HS-27A (cell line): ENCODE results near the gene OR4F17.
"Not testable (repeated sequence)": the region's sequence is repeated elsewhere in the genome, so short reads cannot be mapped to it uniquely, and the experiment has no call there.

Experiments
- DNase-seq: peaks from one replicate; pipeline ENCODE4 v3.0.0-alpha.2; 2012; ENCODE audit warnings: low read depth, missing footprints

OR4F17 gene

DNA sequence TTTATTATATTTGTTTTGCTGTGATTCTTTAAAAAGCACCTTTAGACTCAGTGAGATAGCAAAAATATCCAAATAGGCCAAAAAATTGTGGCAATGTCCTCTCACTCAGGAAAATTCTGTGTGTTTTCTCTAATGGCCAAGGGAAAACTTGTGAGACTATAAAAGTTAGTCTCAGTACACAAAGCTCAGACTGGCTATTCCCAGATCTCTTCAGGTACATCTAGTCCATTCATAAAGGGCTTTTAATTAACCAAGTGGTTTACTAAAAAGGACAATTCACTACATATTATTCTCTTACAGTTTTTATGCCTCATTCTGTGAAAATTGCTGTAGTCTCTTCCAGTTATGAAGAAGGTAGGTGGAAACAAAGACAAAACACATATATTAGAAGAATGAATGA lies at the start of gene OR4F17:
OR4F17 (plus strand) TSS at position 301 of the 400 bp plus-strand sequence. CDS start 3,575 bp downstream, outside the sequence.
- not testable (repeated sequence) for DNase-seq

GRCh38 chr19:70793-71192 lies 36.1 kb upstream of the OR4F17 start:
- not testable (repeated sequence) for DNase-seq

DNA sequence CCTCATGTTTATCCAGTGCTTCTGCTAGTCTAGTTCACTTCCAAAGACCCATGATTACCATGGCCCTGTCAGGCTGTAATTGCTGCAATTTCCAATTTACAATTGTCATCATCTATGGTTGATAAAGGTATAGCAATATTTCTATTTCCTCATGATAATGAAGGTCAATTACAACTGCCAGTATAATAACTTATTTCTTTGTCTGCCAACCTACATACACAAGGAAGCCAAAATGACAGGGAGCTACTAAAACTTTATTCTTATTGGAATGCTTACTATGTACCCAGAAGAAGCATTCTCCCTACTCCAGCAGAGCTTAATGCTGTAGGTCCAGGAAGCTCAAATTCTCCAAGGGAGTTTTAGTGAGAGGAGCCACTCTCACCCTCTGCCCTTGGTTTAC lies 24.0 kb upstream of the OR4F17 start:
- not testable (repeated sequence) for DNase-seq

DNA sequence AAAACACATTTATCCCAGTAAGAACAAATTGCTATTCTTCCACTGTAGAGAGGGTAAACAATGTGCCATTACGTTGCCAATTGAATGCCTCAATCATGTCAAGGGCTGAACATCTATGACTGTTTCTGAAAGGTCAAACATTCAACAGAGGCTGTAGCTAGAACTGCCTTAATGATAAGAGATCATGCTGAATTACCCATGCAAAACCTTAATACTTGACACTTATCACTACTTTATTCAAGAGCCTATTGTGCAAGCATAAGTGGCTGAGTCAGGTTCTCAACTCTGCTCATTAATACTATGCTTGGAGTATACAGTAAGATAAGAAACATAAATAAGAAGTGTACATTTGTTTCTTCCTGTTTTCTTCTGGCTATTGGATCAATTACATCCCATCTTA lies 23.3 kb upstream of the OR4F17 start:
- not testable (repeated sequence) for DNase-seq

DNA sequence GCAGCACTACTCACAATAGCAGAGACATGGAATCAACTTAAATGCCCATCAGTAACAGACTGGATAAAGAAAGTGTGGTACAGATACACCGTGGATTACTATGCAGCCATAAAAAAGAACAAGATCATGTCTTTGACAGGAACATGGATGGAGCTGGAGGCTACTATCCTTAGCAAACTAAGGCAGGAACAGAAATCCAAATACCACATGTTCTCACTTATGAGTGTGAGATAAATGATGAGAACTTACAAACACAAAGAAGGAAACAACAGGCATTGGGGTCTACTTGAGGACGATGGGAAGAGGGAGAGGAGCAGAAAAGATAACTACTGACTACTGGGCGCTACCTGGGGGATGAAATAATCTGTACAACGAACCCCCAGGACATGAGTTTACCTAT lies 16.2 kb upstream of the OR4F17 start:
- not testable (repeated sequence) for DNase-seq

DNA sequence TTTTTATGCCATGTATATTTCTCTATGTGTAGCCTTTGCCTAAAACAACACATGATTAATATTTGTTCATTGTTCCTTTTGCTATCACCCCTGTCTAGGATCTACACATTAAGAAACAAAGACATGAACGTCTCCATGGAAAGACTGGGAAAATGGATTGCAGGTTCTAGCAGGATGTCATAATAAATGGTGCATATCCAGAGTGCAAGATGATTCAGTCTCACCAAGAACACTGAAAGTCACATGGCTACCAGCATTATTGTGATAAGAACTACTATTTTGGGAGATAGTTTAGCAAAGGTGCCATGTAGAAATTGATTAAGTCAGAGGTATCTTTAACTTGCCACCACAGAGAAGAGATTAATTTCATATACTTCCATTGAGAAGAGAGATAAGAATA lies 12.1 kb upstream of the OR4F17 start:
- DNase-seq = not testable (repeated sequence)

DNA sequence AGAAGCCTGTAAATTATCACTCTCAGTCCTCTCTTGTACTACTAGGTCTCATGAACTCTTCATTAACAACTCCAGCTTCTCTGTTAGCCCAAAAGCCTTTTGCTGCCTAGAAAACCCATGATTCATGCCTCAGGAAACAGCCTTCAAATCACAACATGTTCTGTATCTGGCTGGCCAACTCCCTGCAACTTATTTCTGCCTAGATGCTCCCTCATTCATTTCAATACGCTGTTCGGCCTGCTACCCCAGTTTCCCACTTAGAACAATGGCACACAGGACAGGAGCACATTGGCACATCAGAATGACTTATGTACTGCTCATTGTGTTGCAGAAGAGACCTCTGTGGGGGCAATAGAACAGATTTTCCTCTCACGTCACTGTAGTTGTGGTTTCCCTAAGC lies 9.3 kb upstream of the OR4F17 start:
- DNase-seq = not testable (repeated sequence)

GRCh38 chr19:120443-121140 lies 13.7 kb downstream of the OR4F17 start:
- DNase-seq = not testable (repeated sequence)
